GM15510 (cell line): Measurements from ENCODE around the gene ARID1A.

Source experiments
- POLR2A ChIP-seq: IDR thresholded peaks from 3 replicates; pipeline ENCODE4 v1.6.1; 2011; ENCODE audit warnings: borderline replicate concordance; ENCODE audit not compliant: insufficient read length; ENCODE audit errors: extremely low read depth

Gene ARID1A

DNA sequence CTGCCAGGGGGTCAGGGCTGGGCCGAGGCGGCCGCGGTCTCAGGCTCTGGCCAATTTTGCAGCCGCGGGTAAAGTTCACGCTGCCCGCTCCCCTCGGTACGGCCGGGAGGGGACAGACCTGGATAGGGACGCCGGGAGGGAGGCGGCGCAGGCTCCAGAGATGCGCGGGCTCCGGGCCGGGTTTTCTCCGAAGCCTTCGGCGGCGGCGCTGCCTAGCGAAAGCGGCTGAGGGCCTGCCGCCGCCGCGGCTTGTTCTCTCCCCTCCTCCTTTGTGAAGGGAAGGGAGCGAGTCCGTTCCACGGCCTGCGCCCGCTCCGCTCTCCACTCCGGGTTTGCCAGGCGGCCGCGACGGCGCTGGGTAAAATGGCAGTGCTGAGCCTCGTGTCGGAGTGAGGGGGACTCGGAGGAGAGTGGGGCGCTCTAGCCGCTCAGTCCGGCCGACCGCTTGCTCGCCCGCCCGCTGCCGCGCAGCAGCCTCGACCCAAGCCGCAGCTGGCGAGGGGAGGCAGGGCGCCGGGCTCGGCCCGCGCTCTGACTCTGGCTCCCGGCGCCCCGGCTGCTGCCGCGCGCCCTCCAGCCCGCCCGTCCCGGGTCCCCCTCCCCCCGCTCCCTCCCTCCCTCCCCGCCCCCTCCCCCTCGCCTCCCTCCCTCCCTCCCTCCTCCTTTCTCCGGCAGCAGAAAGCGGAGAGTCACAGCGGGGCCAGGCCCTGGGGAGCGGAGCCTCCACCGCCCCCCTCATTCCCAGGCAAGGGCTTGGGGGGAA is at the start of gene ARID1A:
Gene ARID1A, plus strand, starts transcription at position 660 of the 763 bp plus-strand sequence. CDS start 389 bp downstream, outside the sequence.
- TF ChIP-seq POLR2A: peak; percentile 88

- no peak for TF ChIP-seq POLR2A
Observed at GRCh38 chr1:26664802-26665201, 31.0 kb upstream of the ARID1A start.

GRCh38 chr1:26666855-26667254 is 29.0 kb upstream of the ARID1A start:
- TF ChIP-seq POLR2A: no peak

DNA sequence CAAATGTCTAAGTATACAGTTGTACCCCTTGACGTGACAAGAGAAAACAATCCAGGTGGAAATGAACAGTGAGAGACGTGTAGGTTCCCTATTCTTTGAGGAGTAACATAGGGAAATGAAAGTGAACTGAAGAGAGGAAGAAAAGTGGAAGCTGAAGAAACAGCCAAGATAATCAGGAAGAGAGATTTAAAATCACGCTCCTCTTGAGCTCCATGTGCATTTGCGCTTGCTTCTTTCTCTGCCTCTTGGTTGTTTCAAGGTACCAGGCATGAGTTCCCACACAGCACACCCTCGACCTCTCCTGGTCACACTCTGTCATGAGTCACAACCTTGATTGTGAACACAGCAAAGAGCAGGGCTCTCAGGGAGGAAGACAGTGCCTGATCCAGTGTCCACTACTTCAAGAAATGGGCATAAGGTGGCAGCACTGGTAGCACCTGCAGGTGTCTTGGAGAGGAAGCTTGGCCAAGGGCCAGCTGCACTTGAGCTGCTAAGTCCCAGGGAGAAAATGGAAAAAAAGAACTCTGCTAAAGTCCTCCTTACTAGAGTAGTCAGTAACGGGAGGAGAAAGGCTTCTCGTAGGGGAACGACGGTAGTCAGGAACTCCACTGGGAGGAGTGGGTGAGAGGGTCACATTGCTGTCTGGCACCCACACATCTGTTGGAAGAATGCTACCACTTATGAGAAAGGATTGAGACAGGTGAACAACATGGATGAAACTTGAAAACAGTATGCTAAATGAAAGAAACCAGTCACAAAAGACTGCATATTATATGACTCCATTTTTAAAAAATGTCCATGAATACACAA is 18.3 kb upstream of the ARID1A start:
- no peak for TF ChIP-seq POLR2A

GRCh38 chr1:26684763-26685508 is 10.9 kb upstream of the ARID1A start:
- no peak for TF ChIP-seq POLR2A

- no peak for TF ChIP-seq POLR2A
Observed at GRCh38 chr1:26686795-26687194, 9.0 kb upstream of the ARID1A start.

GRCh38 chr1:26689504-26689903 is 6.3 kb upstream of the ARID1A start:
- no peak for TF ChIP-seq POLR2A

DNA sequence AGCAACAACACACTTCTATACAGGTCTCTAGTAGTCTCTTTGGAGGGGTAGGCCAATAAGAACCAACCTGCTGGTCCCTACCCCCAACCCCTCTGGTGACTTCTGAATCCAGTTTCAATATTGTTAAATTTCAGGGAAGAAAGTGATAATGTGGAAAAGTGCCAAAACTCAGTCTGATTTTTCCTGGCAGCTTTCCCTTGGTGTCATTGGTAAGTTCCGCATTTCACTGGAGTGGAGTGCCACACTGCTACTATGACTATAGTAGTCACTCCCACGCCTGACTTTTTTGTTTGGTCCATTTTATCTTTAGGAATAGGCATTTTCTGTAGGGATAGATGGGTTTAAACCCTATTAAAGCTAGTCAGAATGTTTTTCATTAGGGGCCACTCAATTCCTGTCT is 5.7 kb upstream of the ARID1A start:
- no peak for TF ChIP-seq POLR2A

GRCh38 chr1:26690576-26691031 is 5.2 kb upstream of the ARID1A start:
- no peak for TF ChIP-seq POLR2A

- TF ChIP-seq POLR2A: peak; percentile 85
Observed at GRCh38 chr1:26692211-26692792, 3.5 kb upstream of the ARID1A start.

DNA sequence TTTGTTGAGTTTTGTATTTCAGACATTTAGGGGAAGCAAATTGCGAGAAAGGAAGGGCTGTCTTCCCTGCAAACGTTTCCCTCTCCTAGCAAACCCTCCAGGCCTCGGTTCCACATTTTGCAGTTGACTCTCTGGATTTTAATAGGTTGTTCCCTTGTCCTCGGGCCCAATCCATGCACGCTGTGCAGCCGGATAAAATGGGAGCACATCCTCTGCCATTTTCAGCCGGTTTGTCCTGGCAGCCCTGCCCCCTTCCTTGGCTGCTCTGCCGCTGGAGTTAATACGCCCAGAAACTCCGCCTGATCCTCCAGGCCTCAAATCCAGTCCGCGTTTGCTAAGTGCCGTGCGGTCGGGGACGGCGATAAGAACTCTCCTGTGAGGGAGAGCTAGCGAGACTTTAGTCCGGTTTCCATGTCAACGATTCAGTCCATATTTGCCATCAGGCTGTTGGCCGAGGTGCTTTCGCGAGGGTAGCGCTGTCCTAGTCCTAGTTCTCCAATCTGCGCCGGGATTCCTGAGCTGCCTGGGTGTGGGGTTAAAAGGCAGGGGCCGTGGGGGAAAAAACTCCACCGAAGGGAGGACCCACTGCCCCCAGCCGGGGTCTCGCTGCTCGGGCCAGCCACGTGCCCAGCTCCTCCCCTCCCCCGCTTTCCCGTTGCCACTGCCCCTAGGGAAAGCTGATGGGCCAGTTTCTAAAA is 2.9 kb upstream of the ARID1A start:
- peak; percentile 62 for TF ChIP-seq POLR2A

- TF ChIP-seq POLR2A: no peak
Observed at GRCh38 chr1:26693599-26694572, 1.9 kb upstream of the ARID1A start.

- TF ChIP-seq POLR2A: no peak
Observed at GRCh38 chr1:26694638-26695355, 1.0 kb upstream of the ARID1A start.

DNA sequence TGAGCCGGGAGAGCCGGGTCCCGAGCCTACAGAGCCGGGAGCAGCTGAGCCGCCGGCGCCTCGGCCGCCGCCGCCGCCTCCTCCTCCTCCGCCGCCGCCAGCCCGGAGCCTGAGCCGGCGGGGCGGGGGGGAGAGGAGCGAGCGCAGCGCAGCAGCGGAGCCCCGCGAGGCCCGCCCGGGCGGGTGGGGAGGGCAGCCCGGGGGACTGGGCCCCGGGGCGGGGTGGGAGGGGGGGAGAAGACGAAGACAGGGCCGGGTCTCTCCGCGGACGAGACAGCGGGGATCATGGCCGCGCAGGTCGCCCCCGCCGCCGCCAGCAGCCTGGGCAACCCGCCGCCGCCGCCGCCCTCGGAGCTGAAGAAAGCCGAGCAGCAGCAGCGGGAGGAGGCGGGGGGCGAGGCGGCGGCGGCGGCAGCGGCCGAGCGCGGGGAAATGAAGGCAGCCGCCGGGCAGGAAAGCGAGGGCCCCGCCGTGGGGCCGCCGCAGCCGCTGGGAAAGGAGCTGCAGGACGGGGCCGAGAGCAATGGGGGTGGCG is 371 bp downstream of the ARID1A start:
- no peak for TF ChIP-seq POLR2A
